22Rv1 (cell line): ENCODE data around the gene TEX2.

Experiments
- CTCF ChIP-seq: fragments of 450-650 bp; IDR thresholded peaks from 2 replicates; pipeline ENCODE4 v1.5.1; 2017; ENCODE audit warnings: mild to moderate bottlenecking
- ZFX ChIP-seq: fragments of 450-650 bp; IDR thresholded peaks from 2 replicates; pipeline ENCODE4 v1.6.1; 2017; ENCODE audit warnings: antibody characterized with exemption, borderline replicate concordance

- no peak for TF ChIP-seq CTCF
- no peak for TF ChIP-seq ZFX
Measured at GRCh38 chr17:64250233-64250835, 12.7 kb downstream of the TEX2 start.
